ENCODE data around the gene ARID3B.

DNA sequence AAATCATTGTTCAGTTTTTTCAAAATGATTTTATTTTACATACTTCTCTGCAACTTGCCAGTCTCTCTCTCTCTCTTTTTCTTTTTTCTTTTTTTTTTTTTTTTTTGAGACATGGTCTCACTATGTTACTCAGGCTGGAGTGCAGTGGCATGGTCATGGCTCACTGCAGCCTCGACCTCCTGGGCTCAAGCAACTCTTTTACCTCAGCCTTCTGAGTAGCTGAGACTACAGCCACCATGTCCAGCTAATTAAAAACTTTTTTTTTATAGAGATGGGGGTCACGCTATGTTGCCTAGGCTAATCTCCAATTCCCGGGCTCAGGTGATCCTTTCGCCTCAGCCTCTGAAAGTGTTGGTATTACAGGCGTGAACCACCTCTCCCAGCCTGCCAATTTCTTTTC is 12.1 kb upstream of the ARID3B start:
- TF ChIP-seq MYC (IDR thresholded peaks at IDR 0.05; ENCODE audit: borderline replicate concordance, low read length) (no peak), CTCF (IDR thresholded peaks at IDR 0.05) (no peak), CHD4 (IDR thresholded peaks at IDR 0.05; ENCODE audit: borderline replicate concordance) (no peak), POLR2A (IDR thresholded peaks at IDR 0.05; ENCODE audit: low read length) (no peak), PBX3 (IDR thresholded peaks at IDR 0.05) (no peak)

Measured in A549 (cell line).